ENCODE data around the gene PRRG4. TPM values are rescaled to one million over a fixed set of nuclear protein-coding genes. Genes with fewer than 3 reads are reported as not detected.
"Not testable (repeated sequence)": the region's sequence is repeated elsewhere in the genome, so short reads cannot be mapped to it uniquely, and the experiment has no call there.

The PRRG4 gene
- total RNA-seq (ENCODE audit: unreplicated experiment) = not detected
- long read RNA-seq = 0 reads

- peak; percentile 46 for DNase-seq (ENCODE audit: low spot score)
- peaks cover 1% of the 10 kb centered on the region for H3K27me3 Mint-ChIP-seq (ENCODE audit: unreplicated experiment)
- no peak for TF ChIP-seq CTCF (IDR thresholded peaks at IDR 0.05; ENCODE audit: unreplicated experiment)
- H3K36me3 Mint-ChIP-seq (ENCODE audit: low read depth, unreplicated experiment) = no peaks in the 10 kb centered on the region
- H3K4me3 Mint-ChIP-seq (ENCODE audit: unreplicated experiment) = peak within 1 kb of the TSS; percentile 87
- H3K4me1 Mint-ChIP-seq (ENCODE audit: unreplicated experiment) = no peaks in the 10 kb centered on the region
- H3K27ac Mint-ChIP-seq (ENCODE audit: unreplicated experiment) = no peak within 1 kb of the TSS
- no peaks in the 10 kb centered on the region for H3K9me3 Mint-ChIP-seq (ENCODE audit: unreplicated experiment)
These were observed at the start of gene PRRG4 for GRCh38 chr11:32829680-32830412. Gene PRRG4 (plus strand): TSS chr11:32829927. CDS start chr11:32830530, 603 bp downstream.

GRCh38 chr11:32780839-32781238 lies 48.9 kb upstream of the PRRG4 start:
- not testable (repeated sequence) for H3K9me3 Mint-ChIP-seq (ENCODE audit: unreplicated experiment); H3K4me3 Mint-ChIP-seq (ENCODE audit: unreplicated experiment); H3K4me1 Mint-ChIP-seq (ENCODE audit: unreplicated experiment); DNase-seq (ENCODE audit: low spot score); H3K27me3 Mint-ChIP-seq (ENCODE audit: unreplicated experiment); H3K36me3 Mint-ChIP-seq (ENCODE audit: low read depth, unreplicated experiment); H3K27ac Mint-ChIP-seq (ENCODE audit: unreplicated experiment)

- DNase-seq (ENCODE audit: low spot score) = no peak
- Mint-ChIP-seq H3K9me3 (ENCODE audit: unreplicated experiment) (no peaks in the 10 kb centered on the region), H3K36me3 (ENCODE audit: low read depth, unreplicated experiment) (no peaks in the 10 kb centered on the region), H3K27me3 (ENCODE audit: unreplicated experiment) (no peaks in the 10 kb centered on the region), H3K4me1 (ENCODE audit: unreplicated experiment) (peaks cover 2% of the 10 kb centered on the region), H3K4me3 (ENCODE audit: unreplicated experiment) (no peak overlapping the region), H3K27ac (ENCODE audit: unreplicated experiment) (no peak overlapping the region)
- no peak for TF ChIP-seq CTCF (IDR thresholded peaks at IDR 0.05; ENCODE audit: unreplicated experiment)
These were observed 48.0 kb upstream of the PRRG4 start for GRCh38 chr11:32781721-32782120.

GRCh38 chr11:32785262-32785661 lies 44.5 kb upstream of the PRRG4 start:
- no peaks in the 10 kb centered on the region for H3K36me3 Mint-ChIP-seq (ENCODE audit: low read depth, unreplicated experiment)
- H3K4me1 Mint-ChIP-seq (ENCODE audit: unreplicated experiment) = peaks cover 2% of the 10 kb centered on the region
- no peak for DNase-seq (ENCODE audit: low spot score)
- no peaks in the 10 kb centered on the region for H3K27me3 Mint-ChIP-seq (ENCODE audit: unreplicated experiment)
- no peak overlapping the region for H3K27ac Mint-ChIP-seq (ENCODE audit: unreplicated experiment)
- H3K4me3 Mint-ChIP-seq (ENCODE audit: unreplicated experiment) = no peak overlapping the region
- H3K9me3 Mint-ChIP-seq (ENCODE audit: unreplicated experiment) = no peaks in the 10 kb centered on the region
- TF ChIP-seq CTCF (IDR thresholded peaks at IDR 0.05; ENCODE audit: unreplicated experiment) = no peak

GRCh38 chr11:32786811-32787210 lies 42.9 kb upstream of the PRRG4 start:
- no peak for TF ChIP-seq CTCF (IDR thresholded peaks at IDR 0.05; ENCODE audit: unreplicated experiment)
- Mint-ChIP-seq H3K9me3 (ENCODE audit: unreplicated experiment) (no peaks in the 10 kb centered on the region), H3K27ac (ENCODE audit: unreplicated experiment) (no peak overlapping the region), H3K4me3 (ENCODE audit: unreplicated experiment) (no peak overlapping the region), H3K27me3 (ENCODE audit: unreplicated experiment) (no peaks in the 10 kb centered on the region), H3K4me1 (ENCODE audit: unreplicated experiment) (peaks cover 2% of the 10 kb centered on the region), H3K36me3 (ENCODE audit: low read depth, unreplicated experiment) (no peaks in the 10 kb centered on the region)
- DNase-seq (ENCODE audit: low spot score) = no peak
